Uterus (tissue), 4 donors: ENCODE data around the gene NOP9. TPM values are rescaled to one million over a fixed set of nuclear protein-coding genes. Genes with fewer than 3 reads are reported as not detected.

Source experiments
- DNase-seq, 2 donors: peaks; one replicate each; pipeline ENCODE4 v3.0.0-alpha.2; 2019 to 2020
- H3K27ac ChIP-seq, 2 donors: fragments of 200-600 bp; sonication (generic); 1 replicate in 1 of 2; 2 replicates in 1 of 2; pipeline ENCODE4 v1.5.1; 2016 to 2018
- H3K27me3 ChIP-seq, 2 donors: fragments of 200-600 bp; sonication (generic); one replicate each; pipeline ENCODE4 v1.5.1; 2018 to 2019; ENCODE audit warnings: control low read depth in 1 of 2
- H3K36me3 ChIP-seq, 2 donors: fragments of 200-600 bp; sonication (generic); one replicate each; pipeline ENCODE4 v1.5.1; 2019; ENCODE audit warnings: control low read depth in 1 of 2
- H3K4me1 ChIP-seq, 2 donors: fragments of 200-600 bp; sonication (generic); one replicate each; pipeline ENCODE4 v1.5.1; 2018 to 2019; ENCODE audit warnings: control low read depth in 1 of 2
- H3K4me3 ChIP-seq, 2 donors: fragments of 200-600 bp; sonication (generic); 1 replicate in 1 of 2; 2 replicates in 1 of 2; pipeline ENCODE4 v1.5.1; 2018 to 2019; ENCODE audit warnings: mild to moderate bottlenecking in 1 of 2
- H3K9me3 ChIP-seq, 2 donors: fragments of 200-600 bp; sonication (generic); one replicate each; pipeline ENCODE4 v1.5.1; 2019; ENCODE audit warnings: control low read depth in 1 of 2
- POLR2A ChIP-seq, 2 donors: fragments of 450-650 bp; IDR thresholded peaks; one replicate each; pipeline ENCODE4 v1.6.1; 2016; ENCODE audit warnings: antibody characterized with exemption in 2 of 2, mild to moderate bottlenecking in 1 of 2, moderate library complexity in 1 of 2
- intact Hi-C: fragments of 100-400 bp; cut with DNase I; formaldehyde crosslinking; loops from one replicate; pipeline ENCODE4 v1.15.1; 2023; ENCODE audit warnings: low total_unique reads
- total RNA-seq, 4 donors: library from RNA; depleted of rRNA in 3 of 4; stranded (reverse); fragments of >200 nt in 3 of 4; gene quantifications; one replicate each; pipeline versions ENCODE4 v1.1.0 to v1.2.4, GENCODE V29; 2014 to 2023
- TF ChIP-seq, protein P1 (sequence below), 4 experiments: fragments of 200-600 bp in 2 of 4; fragments of 450-650 bp in 2 of 4; sonication (generic) in 2 of 4; IDR thresholded peaks; one replicate each; pipeline ENCODE4 v1.5.1; 2016 to 2019; ENCODE audit warnings: antibody characterized with exemption in 4 of 4, mild to moderate bottlenecking in 2 of 4, moderate library complexity in 1 of 4
- donor health status: DM: yes; HTN: yes; CAD: no.

NOP9 gene, protein sequence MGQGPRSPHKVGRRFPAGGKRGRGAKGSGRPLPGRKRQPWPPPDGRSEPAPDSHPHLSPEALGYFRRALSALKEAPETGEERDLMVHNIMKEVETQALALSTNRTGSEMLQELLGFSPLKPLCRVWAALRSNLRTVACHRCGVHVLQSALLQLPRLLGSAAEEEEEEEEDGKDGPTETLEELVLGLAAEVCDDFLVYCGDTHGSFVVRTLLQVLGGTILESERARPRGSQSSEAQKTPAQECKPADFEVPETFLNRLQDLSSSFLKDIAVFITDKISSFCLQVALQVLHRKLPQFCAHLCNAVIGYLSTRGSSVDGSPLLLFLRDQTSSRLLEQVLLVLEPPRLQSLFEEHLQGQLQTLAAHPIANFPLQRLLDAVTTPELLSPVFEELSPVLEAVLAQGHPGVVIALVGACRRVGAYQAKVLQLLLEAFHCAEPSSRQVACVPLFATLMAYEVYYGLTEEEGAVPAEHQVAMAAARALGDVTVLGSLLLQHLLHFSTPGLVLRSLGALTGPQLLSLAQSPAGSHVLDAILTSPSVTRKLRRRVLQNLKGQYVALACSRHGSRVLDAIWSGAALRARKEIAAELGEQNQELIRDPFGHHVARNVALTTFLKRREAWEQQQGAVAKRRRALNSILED
- 10 to 100 TPM in 3 of 4 donors, 1 to 10 TPM in 1; 5.0 to 23.5 (median 22.5) TPM for total RNA-seq

DNA sequence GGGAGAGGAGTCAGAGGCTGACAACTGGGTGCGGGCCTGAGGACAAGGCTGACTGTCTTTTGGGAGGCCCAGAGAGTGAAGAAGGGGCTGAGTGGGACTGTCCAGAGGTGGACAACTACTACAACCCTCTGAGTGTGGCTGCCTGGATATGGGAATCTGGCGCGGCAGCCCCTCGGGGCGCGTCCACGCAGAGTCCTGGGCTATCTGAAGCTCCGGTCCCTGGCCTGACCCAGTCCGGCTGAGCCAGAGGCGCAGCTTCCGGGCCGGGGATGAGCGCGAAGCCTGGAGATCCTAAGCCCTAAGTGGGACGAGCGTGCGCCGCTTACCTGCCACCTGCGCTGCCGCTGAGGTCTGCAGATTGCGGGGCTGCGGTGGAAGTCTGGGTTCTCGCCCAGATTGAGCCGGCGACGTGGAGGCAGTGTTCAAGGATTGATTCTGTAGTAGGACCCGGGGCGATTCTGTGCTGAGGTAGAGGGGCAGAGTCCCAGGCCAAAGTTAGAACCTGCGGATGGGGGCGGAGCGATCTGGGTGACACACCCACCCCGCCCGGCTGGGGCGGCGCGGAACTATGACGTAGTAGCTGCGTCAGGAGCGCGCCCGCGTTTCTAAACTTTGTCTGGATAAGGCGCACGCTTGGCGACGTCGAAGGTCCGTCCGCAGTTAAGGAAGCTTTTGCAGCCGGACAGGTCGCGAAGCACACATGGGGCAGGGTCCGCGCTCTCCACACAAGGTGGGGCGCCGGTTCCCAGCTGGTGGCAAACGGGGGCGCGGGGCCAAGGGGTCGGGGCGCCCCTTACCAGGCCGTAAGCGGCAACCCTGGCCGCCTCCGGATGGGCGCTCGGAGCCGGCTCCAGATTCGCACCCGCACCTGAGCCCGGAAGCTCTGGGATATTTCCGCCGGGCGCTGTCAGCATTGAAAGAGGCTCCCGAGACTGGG, at the start of gene NOP9, which contains the start of gene DHRS1:
Gene NOP9, plus strand, starts transcription at position 596 of the 937 bp plus-strand sequence. Its CDS starts 105 bp downstream, at position 701.
Gene DHRS1, minus strand, starts transcription at position 526 of the 937 bp plus-strand sequence. CDS start 674 bp downstream, outside the sequence.
- Histone ChIP-seq H3K4me3 (peak within 1 kb of the TSS; percentile 90 to 93), H3K9me3 (no peaks in the 10 kb centered on the region), H3K36me3 (no peaks in the 10 kb centered on the region), H3K27ac (peak within 1 kb of the TSS; percentile 77 to 85), H3K27me3 (no peaks in the 10 kb centered on the region), H3K4me1 (no peaks in the 10 kb centered on the region)
- intact Hi-C loops = loop anchor here (10.0 kb wide), 1 partner anchor 55 kb away; the partner anchor contains the start of gene TINF2
- TF ChIP-seq, protein P1, sequence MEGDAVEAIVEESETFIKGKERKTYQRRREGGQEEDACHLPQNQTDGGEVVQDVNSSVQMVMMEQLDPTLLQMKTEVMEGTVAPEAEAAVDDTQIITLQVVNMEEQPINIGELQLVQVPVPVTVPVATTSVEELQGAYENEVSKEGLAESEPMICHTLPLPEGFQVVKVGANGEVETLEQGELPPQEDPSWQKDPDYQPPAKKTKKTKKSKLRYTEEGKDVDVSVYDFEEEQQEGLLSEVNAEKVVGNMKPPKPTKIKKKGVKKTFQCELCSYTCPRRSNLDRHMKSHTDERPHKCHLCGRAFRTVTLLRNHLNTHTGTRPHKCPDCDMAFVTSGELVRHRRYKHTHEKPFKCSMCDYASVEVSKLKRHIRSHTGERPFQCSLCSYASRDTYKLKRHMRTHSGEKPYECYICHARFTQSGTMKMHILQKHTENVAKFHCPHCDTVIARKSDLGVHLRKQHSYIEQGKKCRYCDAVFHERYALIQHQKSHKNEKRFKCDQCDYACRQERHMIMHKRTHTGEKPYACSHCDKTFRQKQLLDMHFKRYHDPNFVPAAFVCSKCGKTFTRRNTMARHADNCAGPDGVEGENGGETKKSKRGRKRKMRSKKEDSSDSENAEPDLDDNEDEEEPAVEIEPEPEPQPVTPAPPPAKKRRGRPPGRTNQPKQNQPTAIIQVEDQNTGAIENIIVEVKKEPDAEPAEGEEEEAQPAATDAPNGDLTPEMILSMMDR (IDR thresholded peaks at IDR 0.05) = peak in 2 of 4 experiments; percentile 17 to 21
- peak; percentile 35 to 62 for TF ChIP-seq POLR2A (IDR thresholded peaks at IDR 0.05)
- DNase-seq = peak; percentile 89 to 92

DNA sequence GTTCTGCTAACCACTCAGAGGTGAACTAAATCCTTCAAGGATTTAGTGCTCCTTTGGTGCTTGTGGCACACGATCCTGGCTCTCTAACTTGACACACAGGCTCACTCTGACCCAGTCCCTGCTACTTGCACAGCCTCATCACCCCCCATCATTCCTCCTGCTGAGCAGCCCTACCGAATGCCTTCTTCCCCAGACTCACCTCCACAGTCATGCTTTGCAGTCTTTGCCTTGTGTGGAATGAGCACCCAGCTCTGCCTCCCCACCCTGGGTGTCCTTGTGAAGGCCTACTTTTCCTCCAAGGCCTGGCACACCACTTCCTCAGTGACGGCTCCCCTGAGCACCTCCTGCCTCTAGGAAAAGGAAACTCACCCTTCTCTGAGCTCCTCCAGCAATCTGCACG, 49.3 kb upstream of the NOP9 start:
- no peaks in the 10 kb centered on the region for H3K27me3 ChIP-seq
- H3K36me3 ChIP-seq = no peaks in the 10 kb centered on the region
- DNase-seq = no peak
- H3K27ac ChIP-seq = no peak overlapping the region
- TF ChIP-seq, protein P1 (IDR thresholded peaks at IDR 0.05) = no peak
- TF ChIP-seq POLR2A (IDR thresholded peaks at IDR 0.05) = no peak
- H3K4me3 ChIP-seq = no peak overlapping the region
- intact Hi-C loops = no loop called here
- H3K4me1 ChIP-seq = no peaks in the 10 kb centered on the region
- H3K9me3 ChIP-seq = no peaks in the 10 kb centered on the region

DNA sequence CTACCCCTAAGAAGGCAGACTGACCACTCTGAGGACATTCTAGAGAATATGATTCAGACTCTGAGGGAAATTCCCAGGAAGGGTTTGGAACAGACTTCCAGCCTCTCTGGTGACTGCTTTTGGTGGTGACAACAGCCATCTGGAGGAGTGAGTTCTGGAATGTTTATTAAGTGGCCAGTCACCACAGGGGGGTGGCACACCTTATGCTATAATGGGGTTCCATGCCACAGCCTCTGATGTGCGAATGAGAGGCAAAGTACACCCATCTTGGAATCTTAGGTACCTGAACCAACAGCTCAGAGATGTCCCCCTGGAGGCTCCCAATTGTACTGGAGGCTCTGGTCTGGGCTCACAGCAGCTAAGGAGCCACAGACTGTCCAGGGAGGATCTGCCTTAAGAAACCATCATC, 47.8 kb upstream of the NOP9 start:
- Histone ChIP-seq H3K27me3 (no peaks in the 10 kb centered on the region), H3K36me3 (no peaks in the 10 kb centered on the region), H3K9me3 (no peaks in the 10 kb centered on the region), H3K4me1 (no peaks in the 10 kb centered on the region), H3K27ac (no peak overlapping the region), H3K4me3 (no peak overlapping the region)
- no peak for TF ChIP-seq POLR2A (IDR thresholded peaks at IDR 0.05)
- TF ChIP-seq, protein P1 (IDR thresholded peaks at IDR 0.05) = no peak
- no peak for DNase-seq
- intact Hi-C loops = no loop called here

DNA sequence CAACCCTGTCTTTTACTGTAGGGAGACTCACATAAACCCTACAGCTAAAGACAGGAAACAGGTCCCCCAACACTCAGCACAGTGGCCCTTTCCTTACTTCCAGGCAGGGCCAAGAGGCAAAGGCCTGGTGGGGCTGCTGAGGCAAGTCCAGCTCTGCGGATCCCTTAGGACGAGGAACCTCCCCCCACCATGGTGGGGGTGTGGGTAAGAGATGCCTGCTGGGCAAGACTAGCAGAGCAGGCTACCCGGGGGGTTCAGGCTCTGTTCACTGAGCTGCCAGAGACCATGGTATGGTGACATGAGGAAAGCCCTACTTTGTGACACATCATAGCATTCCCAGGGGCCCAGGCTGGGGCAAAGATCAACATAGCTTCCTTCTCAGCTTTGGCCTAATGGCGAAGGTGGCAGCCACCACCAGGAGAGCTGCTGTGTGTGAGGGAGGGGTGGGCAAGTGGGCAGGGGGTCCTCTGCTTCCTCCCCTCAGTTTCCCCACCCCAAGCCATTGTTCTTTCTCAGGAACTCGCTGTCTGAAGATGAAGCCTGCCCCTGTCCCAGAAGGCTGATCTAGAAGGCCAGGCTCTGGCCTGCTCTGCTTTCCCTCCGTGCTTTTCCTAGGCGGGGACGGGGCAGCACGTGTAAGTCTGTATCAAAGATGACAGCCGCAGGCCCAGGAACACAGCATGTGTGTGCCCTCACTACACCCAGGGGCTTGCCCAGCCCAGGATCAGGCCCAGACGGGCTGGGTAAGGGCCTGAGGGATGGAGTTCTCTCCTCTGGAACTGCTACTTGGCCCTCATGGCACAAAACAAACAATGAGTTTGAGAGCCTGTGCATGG, 47.1 kb upstream of the NOP9 start:
- DNase-seq = no peak
- Histone ChIP-seq H3K27me3 (no peaks in the 10 kb centered on the region), H3K9me3 (no peaks in the 10 kb centered on the region), H3K36me3 (no peaks in the 10 kb centered on the region), H3K4me3 (no peak overlapping the region), H3K4me1 (no peaks in the 10 kb centered on the region), H3K27ac (no peak overlapping the region)
- intact Hi-C loops = no loop called here
- TF ChIP-seq POLR2A (IDR thresholded peaks at IDR 0.05) = no peak
- TF ChIP-seq, protein P1 (IDR thresholded peaks at IDR 0.05) = no peak
